Measurements from ENCODE around the gene NR2C2AP. TPM values are rescaled to one million over a fixed set of nuclear protein-coding genes. Genes with fewer than 3 reads are reported as not detected.

Gene NR2C2AP
- 12.9 TPM for total RNA-seq
- long read RNA-seq, transcript NR2C2AP-201 (5 exons, 1,293 nt), result major isoform, 14 of 25 reads
- long read RNA-seq, partial matches to known transcripts, result 2 of 25 reads
- long read RNA-seq, other reads (novel, unspliced or antisense), result 9 of 25 reads

- TF ChIP-seq CTCF (IDR thresholded peaks at IDR 0.05), result no peak
- Histone ChIP-seq H3K4me3 (peak within 1 kb of the TSS; percentile 89), H3K27ac (peak within 1 kb of the TSS; percentile 81), H3K27me3 (ENCODE audit: low read depth) (no peaks in the 10 kb centered on the region), H3K36me3 (peaks cover 25% of the 10 kb centered on the region), H3K9me3 (no peaks in the 10 kb centered on the region), H3K4me1 (peaks cover 14% of the 10 kb centered on the region)
- intact Hi-C loops (cut with DNase I), result no loop called here
- DNase-seq (peak; percentile 95), ATAC-seq (peak; percentile 92 to 97)
Observed at GRCh38 chr19:19203012-19203856, at the start of gene NR2C2AP. Gene NR2C2AP, minus strand, starts transcription at chr19:19203414. Its CDS starts 354 bp downstream, at chr19:19203060.

GRCh38 chr19:19250196-19250801 is 47.1 kb upstream of the NR2C2AP start:
- H3K36me3 ChIP-seq, result no peaks in the 10 kb centered on the region
- no peak for ATAC-seq
- no peaks in the 10 kb centered on the region for H3K4me1 ChIP-seq
- H3K4me3 ChIP-seq, result no peak overlapping the region
- intact Hi-C loops (cut with DNase I), result no loop called here
- no peak overlapping the region for H3K27ac ChIP-seq
- DNase-seq, result no peak
- no peaks in the 10 kb centered on the region for H3K9me3 ChIP-seq
- no peak for TF ChIP-seq CTCF (IDR thresholded peaks at IDR 0.05)
- H3K27me3 ChIP-seq (ENCODE audit: low read depth), result peaks cover 14% of the 10 kb centered on the region

GRCh38 chr19:19240476-19240875 is 37.3 kb upstream of the NR2C2AP start:
- Histone ChIP-seq H3K4me3 (no peak overlapping the region), H3K4me1 (no peaks in the 10 kb centered on the region), H3K9me3 (peaks cover 1% of the 10 kb centered on the region), H3K27ac (no peak overlapping the region), H3K27me3 (ENCODE audit: low read depth) (peaks cover 13% of the 10 kb centered on the region), H3K36me3 (no peaks in the 10 kb centered on the region)
- TF ChIP-seq CTCF (IDR thresholded peaks at IDR 0.05), result no peak
- DNase-seq (no peak), ATAC-seq (no peak)
- intact Hi-C loops (cut with DNase I), result no loop called here

- Histone ChIP-seq H3K27me3 (ENCODE audit: low read depth) (peaks cover 13% of the 10 kb centered on the region), H3K27ac (no peak overlapping the region), H3K4me3 (no peak overlapping the region), H3K36me3 (no peaks in the 10 kb centered on the region), H3K4me1 (no peaks in the 10 kb centered on the region), H3K9me3 (peaks cover 10% of the 10 kb centered on the region)
- DNase-seq (no peak), ATAC-seq (no peak)
- intact Hi-C loops (cut with DNase I), result no loop called here
- no peak for TF ChIP-seq CTCF (IDR thresholded peaks at IDR 0.05)
Observed at GRCh38 chr19:19239675-19240074, 36.5 kb upstream of the NR2C2AP start.

- H3K4me3 ChIP-seq, result no peak overlapping the region
Observed at GRCh38 chr19:19238126-19238894, 35.1 kb upstream of the NR2C2AP start.

More at GRCh38 chr19:19238126-19238894, 35.1 kb upstream of the NR2C2AP start:
- DNase-seq, result no peak
- TF ChIP-seq CTCF (IDR thresholded peaks at IDR 0.05), result no peak
- Histone ChIP-seq H3K9me3 (peaks cover 23% of the 10 kb centered on the region), H3K27ac (no peak overlapping the region), H3K27me3 (ENCODE audit: low read depth) (peaks cover 13% of the 10 kb centered on the region), H3K36me3 (no peaks in the 10 kb centered on the region), H3K4me1 (no peaks in the 10 kb centered on the region)
- no peak for ATAC-seq
- intact Hi-C loops (cut with DNase I), result no loop called here
